G401.6 (cell line): Measurements from ENCODE around the gene RPL18.

Experiments used
- FAIRE-seq: peaks from 2 replicates; lab custom pipeline; 2012; peaks lifted over from hg19 to GRCh38; lab: Jason Lieb, UNC

Gene RPL18

DNA sequence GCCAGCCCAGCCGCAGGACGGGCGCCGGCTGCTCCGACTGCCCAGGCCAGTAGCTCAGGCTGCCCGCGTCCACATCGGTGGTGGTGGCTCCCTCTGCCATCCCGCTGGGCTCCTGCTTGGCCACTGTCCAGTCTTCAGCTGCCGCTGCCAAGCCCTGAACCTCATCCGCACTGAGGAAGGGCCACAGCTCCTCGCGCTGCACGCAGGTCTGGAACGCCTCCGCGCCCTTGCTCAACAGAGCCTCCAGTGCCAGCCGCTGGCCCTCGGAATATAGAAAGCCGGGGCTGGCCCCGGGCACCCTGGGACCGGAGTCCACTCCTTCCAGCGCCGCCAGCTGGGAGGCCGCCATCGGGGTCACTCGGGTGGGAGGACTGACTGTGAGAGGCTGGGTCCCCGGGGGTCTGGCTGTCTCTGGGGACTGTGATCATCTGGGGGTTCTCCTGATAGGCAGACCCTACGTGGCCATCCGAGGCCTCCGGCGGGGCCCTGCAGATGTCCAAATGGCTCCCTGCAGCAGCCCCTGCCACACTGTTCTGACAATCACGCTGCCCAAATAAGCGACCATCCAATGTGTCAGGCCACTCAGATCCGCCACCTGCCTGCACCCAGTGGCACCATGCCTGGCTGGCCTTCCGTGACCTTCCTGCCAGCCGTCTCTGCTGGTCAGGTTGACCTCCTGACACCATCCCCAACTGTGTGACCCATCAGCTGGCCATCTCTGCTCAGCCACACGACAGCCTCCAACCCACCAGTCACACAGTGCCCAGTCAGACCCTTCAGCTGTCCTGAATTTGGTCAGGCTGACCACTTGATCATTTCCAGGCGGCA, 5.7 kb downstream of the RPL18 start:
- no peak for FAIRE-seq

DNA sequence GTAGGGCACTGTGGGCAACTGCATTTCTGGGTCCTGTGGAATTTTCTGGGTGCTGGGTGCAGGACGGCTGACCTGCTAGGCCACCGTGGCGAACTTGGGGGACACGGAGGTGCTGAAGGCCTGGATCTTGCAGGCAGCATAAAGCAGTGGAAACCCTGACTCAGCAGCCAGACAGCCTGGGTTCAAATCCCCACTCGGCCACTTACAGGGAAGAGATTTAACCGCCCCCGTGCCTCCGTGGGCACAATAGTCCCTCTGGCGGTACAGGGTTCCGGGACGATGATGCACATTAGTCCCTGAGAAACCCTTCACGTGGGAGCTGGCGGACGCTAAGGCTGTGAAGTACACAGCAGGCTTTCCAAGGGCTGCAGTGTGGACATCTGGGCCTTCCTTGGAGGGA, 7.1 kb downstream of the RPL18 start:
- no peak for FAIRE-seq

DNA sequence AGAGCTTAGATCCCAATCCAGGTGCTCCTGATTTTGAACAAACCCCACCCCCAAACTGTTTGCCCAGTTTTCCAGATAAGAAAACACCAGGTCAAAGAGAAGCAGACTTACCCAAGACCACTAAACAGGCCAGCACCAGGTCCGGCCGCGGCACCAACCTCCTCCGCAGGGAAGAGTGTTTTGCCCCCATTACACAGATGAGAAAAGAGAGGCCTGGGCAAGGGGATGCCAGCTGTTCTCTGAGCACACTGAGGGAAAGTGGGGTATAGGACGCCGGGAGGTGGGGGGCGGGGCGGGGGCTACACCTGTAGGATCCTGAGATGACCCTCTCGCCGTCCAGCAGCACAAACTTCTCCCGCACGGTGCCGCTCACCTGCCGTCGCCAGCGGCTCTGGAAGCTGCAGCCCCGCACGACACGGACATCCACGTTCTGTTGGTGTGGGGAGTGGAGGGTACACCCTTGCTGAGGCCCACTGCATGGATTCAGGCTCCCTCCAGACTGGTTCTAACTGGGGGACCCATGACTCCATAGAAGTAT, 9.3 kb downstream of the RPL18 start:
- no peak for FAIRE-seq

DNA sequence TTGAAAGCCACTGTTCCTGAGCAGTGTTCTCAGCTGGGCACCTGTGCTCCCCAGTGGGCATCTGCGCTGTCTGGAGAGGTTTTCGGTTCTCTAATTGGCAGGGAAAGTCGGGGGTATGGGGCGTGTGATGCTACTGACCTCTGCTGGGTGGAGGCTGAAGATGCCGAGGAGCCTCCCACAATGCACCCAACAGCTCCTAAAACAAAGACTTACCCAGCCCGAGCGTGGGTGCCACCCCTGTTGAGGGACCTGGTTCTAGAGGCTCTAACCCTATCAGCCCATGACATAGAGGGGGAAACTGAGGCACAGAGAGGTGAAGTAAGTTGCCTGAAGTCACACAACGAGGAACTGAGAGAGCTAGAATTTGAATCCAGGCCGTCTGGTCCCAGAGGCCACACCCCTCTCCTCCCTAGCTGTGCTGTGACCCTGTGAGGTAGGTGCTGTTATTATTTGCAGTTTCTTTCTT, 10.1 kb downstream of the RPL18 start:
- FAIRE-seq, result no peak

DNA sequence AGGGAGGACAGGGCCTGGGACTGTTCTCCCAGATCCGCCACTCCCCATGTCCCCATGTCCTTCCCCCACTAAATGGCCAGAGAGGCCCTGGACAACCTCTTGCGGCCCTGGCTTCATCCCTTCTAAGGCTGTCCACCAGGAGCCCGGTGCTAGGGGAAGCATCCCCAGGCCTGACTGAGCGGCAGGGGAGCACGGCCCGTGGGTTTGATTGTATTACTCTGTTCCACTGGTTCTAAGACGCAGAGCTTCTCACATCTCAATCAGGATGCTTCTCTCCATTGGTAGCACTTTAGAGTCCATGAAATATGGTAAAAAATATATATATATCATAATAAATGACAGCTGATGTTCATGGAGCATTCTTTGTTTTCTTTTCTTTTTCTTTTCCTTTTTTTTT, 11.6 kb downstream of the RPL18 start:
- FAIRE-seq, result no peak

DNA sequence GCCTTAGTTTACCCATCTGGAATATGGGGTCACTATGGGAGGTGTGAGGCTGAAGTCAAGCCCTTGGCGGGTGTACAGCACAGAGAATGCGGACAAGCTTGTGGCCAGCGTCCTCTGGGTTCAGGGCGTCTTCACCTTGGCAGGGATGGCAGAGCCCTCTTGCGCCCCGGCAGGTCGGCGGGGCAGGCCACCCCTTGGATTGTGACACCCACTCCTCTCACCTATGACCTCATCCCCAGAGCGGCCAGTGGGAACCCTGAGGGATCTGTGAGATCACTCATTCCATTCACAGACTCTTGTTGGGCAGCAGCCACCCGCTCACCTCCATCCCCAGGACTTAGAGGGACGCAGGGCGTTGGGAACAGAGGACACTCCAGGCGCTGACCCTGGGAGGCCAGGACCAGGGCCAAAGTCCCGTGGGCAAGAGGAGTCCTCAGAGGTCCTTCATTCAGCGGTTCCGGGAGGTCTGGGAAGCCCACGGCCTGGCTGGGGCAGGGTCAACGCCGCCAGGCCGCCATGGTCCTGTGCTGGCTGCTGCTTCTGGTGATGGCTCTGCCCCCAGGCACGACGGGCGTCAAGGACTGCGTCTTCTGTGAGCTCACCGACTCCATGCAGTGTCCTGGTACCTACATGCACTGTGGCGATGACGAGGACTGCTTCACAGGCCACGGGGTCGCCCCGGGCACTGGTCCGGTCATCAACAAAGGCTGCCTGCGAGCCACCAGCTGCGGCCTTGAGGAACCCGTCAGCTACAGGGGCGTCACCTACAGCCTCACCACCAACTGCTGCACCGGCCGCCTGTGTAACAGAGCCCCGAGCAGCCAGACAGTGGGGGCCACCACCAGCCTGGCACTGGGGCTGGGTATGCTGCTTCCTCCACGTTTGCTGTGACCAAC, 12.3 kb downstream of the RPL18 start, which contains the start of gene SPACA4:
Gene SPACA4 (plus strand): TSS at position 280 of the 896 bp plus-strand sequence. CDS start 237 bp downstream, at position 517.
- no peak for FAIRE-seq

DNA sequence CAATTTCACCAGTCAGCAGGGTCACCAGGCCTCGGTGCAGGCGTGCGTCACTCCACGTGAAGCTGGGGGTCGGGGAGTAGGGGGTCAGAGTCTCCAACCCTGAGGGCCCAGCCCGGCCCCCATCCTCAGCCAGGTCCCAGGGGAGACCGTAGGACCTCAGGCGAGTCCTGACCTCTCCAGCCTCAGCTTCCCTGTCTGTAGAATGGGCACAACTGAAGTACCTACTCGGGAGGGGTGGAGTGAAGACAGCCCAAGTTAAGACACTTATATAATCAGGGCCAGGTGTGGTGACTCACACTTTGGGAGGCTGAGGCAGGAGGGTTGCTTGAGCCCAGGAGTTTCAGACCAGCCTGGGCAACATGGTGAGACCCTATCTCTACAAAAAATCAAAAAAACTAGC, 15.1 kb downstream of the RPL18 start:
- FAIRE-seq, result no peak

DNA sequence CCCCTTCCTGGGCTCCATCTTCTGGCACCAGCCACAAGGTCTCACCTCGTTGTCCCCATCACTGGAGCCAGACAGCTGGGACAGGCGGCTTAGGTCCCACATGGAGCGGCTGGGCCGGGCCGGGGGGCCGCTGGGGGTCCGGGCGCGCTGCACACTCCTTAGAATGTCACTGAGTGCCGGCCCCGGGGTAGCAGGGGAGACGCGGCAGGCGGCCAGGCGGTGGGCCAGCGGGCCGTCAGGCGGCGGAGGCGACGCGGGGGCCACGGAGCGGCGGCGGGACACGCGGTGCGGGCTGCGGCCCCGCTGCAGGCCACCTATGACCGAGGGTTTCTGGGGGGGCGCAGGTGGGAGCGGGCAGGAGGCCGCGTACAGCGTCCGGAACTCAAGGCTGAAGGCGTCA, 15.5 kb downstream of the RPL18 start:
- no peak for FAIRE-seq

DNA sequence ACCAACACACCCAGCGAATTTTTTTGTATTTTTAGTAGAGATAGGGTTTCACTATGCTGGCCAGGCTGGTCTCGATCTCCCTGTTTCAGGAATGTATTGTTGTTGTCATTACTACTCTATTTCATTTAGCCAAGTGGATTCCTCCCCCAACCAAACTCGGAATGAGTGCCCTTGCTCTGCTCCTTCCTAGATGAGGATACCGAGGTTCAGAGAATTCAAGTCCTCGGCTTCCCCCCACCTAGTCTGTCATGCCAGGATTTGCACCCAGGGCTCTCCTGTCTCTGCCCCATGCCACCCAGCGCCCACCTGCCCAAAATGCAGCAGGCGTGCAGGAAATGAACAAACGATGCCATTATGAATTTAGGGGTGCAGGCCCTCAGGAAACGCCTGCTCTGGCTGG, 16.0 kb downstream of the RPL18 start:
- FAIRE-seq, result no peak

DNA sequence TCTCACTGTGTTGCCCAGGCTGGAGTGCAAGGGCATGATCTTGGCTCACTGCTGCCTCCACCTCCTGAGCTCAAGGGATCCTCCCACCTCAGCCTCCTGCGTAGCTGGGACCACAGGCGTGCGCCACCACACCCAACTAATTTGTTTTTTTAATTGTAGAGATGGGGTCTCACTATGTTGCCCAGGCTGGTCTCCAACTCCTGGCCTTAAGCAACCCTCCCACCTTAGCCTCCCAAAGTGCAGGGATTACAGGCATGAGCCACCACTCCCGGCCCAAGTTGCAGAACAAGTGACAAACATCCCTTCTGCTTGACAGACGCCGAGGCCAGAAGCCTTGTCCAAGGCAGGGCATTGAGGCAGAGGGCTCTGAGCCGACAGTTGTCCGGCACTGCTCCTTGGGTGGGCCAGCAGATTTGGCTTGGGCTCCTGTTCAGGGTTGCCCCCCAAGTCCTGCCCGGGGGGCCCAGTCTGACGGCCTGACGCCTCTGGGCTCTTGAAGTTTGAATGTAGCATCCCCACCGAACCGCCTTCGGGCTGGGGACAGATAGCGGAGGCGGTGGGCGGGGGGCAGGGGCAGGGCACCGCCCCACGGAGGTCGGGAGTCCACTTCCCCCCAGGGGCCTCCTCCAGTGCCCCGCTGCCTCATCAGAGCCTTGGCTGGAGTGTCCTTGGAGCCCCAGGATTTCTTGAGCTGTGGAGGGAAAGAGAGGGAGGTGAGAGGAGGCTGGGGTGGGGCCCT, 18.1 kb downstream of the RPL18 start:
- FAIRE-seq, result no peak

DNA sequence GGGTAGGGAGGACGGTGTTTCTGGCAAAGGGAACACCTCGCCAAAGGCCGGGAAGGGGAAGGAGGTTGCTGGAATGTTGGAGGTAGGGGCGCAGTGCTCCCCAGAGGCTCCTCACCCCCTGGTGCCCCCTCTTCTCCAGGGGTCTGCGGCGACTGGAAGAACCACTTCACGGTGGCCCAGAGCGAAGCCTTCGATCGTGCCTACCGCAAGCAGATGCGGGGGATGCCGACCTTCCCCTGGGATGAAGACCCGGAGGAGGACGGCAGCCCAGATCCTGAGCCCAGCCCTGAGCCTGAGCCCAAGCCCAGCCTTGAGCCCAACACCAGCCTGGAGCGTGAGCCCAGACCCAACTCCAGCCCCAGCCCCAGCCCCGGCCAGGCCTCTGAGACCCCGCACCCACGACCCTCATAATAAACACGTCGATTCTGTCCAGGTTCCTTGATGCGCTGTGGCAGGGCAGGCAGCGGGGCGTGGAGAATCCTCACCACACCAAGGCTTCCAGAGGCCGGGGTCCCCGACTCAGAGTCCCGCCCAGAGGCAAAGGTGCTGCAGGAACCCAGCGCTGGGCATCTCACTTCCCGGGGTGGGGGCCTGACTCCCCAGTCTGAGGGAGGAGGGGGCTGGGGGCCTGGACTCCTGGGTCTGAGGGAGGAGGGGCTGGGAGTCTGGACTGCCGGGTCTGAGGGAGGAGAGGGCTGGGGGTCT, 19.8 kb downstream of the RPL18 start:
- FAIRE-seq, result no peak

DNA sequence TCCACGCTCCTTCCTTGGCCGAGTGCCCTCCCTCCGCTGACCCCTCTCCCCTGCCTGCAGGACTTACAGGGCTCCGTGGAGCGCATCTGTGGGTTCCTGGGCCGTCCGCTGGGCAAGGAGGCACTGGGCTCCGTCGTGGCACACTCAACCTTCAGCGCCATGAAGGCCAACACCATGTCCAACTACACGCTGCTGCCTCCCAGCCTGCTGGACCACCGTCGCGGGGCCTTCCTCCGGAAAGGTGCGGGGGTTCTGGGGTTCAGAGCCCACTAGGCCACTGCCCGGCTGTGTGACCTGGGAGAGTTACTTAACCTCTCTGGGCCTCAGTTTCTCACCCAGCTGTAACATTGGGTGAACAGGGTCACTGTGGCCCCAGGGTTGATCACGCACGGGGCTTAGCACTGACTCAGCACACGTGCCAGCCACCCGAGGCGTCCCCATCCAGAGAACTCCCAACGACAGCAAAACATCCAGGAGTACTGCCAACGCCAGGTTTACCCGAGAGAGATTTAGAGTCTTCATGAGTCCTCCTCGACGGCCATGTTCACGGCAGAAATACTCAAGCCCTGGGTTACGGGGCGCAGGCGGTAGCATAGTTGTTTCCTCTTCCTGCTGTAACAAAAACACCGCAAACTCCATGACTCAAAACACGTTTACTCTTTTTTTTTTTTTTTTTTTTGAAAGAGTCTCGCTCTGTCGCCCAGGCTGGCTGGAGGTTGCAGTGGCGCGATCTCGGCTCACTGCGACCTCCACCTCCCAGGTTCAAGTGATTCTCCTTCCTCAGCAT, 22.1 kb downstream of the RPL18 start:
- FAIRE-seq, result no peak

DNA sequence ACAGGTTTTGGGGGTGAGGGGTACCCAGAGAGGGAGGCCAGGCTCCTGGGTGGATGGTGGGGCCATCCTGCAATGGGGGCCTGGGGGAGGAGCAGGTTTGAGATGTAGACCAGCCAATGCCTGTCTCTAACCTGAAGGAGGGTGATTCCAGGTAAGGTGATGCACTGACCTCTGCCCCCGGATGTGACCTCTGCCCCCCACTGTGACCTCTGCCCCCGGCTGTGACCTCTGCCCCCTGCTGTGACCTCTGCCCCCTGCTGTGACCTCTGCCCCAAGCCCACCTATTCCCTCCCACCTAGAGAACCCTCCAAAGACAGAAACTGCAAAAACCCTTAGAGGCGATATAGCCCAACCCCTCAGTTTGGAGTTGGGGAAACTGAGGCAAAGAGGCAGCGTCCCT, 22.7 kb downstream of the RPL18 start:
- FAIRE-seq, result no peak

DNA sequence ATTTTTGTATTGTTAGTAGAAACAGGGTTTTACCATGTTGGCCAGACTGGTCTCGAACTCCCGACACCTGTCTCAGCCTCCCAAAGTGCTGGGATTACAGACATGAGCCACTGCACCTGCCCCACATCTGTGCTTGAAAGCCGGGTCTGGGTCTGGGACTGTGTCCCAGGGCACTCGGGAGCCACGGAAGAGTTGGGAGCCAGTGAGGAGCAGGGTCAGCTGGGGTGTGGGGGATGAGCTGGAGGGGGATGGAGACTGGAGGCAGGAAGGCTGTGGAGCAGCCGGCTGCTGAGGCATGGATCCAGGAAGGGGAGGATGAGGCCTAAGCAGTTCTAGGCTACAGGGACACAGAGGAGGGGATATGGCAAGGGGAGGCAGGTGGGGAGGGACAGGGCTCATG, 23.1 kb downstream of the RPL18 start:
- no peak for FAIRE-seq

DNA sequence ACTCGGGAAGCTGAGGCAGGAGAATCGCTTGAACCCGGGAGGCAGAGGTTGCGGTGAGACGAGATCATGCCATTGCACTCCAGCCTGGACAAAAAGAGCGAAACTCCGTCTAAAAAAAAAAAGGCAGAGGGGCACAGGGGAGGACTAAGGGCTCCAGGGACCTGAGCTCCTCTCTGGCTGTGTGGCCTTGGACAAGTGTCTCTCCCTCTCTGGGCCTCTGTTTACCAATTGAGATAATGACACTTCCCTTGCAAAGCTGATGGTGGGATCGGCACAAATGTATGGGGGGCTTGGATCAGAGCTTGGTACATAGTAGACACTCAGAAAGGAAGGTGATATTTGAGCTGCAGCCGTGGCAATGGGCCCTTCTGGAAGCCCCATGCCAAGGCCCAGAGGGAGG, 23.8 kb downstream of the RPL18 start:
- no peak for FAIRE-seq

DNA sequence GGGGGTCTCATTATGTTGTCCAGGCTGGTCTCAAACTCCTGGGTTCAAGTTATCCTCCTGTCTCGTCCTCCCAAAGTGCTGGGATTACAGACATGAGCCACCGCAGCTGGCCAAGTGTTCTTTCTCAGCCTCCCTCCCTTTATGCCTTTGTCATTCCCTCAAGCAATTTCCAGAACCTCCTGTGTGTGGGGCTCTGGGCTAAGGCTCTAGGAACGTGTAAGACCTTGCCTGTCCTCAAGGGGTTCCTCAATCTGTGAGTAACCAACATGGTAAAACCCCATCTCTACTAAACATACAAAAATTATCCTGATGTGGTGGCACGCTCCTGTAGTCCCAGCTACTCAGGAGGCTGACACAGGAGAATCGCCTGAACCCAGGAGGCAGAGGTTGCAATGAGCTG, 28.0 kb downstream of the RPL18 start:
- no peak for FAIRE-seq

DNA sequence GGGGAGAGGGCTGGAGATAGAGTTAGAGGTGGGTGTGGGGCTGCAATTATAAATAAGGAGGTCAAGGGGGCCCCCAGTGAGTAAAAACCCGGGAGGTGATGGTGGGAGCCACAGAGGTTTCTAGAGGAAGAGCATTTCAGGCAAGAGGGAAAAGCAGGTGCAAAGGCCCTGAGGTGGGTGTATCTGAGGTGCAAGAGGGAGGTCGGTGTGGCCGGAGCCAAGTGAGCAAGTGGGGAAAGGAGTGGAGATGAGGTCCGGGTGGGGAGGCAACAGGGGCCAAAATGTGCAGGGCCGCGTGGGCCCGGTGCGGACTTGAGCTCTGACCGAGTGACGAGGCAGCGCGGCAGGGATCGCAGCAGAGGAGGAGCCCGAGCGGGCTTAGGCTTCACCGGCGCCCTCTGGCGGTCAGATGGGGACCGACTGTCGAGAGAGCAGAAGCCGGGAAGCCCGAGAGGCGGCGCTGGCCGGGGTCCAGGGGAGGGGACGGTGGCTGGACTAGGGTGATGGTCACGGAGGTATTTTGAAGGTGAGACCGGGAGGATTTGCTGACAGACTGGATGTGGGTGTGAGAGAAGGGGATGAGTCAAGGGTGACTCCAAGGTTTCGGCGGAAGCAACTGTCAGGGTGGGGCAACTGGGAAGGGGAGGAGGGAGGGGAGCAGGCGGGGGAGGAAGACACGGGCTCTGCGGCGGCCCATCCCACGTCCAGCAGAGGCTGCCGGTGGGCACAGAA, 30.1 kb downstream of the RPL18 start:
- FAIRE-seq, result no peak

DNA sequence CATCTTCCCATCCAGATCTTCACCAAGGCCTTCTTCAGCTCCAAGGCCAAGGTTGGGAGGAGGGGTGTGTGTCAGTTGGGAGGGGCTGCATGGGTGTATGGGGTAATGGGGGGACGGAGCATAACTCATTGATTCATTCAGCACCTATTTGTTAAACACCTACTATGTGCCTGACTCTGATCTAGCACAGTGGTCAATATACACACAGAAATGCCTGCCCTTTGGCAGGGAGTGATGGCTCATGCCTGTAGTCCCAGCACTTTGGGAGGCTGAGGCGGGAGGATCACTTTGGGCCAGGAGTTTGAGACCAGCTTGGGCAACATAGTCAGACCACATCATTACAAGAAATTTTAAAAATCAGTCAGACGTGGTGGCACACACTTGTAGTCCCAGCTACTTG, 31.6 kb downstream of the RPL18 start:
- no peak for FAIRE-seq

DNA sequence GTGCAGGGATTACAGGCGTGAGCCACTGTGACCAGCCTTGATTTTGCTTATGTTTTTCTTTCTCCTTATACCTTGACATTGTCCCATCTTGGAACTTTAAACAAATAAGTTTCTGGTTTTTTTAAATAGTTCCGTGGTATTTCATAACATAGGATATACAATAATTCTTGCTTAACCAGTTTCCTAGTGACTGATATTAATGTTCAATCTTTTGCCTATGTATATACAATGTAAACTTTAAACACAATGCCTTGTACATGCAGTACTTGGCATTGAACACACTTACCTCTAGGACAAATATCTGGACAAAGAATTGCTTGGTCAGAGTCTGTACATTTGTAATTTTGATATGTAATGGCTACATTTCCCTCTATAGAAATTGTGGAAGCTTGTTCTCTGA, 36.8 kb downstream of the RPL18 start:
- no peak for FAIRE-seq

DNA sequence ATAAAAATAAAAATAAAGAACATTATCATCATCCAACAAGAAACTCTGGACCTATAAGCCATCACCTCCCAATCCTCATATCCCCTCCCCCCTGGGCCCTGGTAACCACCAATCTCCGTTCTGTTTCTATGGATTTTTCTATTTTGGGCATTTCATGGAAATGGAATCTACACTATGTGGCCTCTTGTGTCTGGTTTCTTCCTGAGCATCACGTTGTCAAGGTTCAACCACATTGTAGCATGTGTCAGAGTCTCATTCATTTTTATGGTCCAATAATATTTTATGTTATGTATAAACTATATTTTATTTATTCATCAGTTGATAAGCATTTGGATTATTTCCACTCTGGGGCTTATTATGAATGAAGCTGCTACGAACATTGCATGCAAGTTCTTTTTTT, 40.1 kb downstream of the RPL18 start:
- FAIRE-seq, result no peak
